MG63 (cell line): ENCODE results near the gene RELN. TPM values are rescaled to one million over a fixed set of nuclear protein-coding genes. Genes with fewer than 3 reads are reported as not detected.

Experiments
- DNase-seq: peaks from one replicate; pipeline ENCODE4 v3.0.0-alpha.2; 2020
- H3K27me3 ChIP-seq: fragments of 250-450 bp; sonication (Bioruptor Pico); 2 replicates; pipeline ENCODE4 v1.5.1; 2020; ENCODE audit warnings: mild to moderate bottlenecking, moderate library complexity
- H3K36me3 ChIP-seq: fragments of 250-450 bp; sonication (Bioruptor Pico); 2 replicates; pipeline ENCODE4 v1.5.1; 2020; ENCODE audit warnings: mild to moderate bottlenecking, moderate library complexity
- H3K4me3 ChIP-seq: fragments of 250-450 bp; sonication (Bioruptor Pico); 2 replicates; pipeline ENCODE4 v1.5.1; 2020; ENCODE audit warnings: mild to moderate bottlenecking, moderate library complexity
- H3K9me3 ChIP-seq: fragments of 250-450 bp; sonication (Bioruptor Pico); 2 replicates; pipeline ENCODE4 v1.5.1; 2020; ENCODE audit warnings: mild to moderate bottlenecking, moderate library complexity
- total RNA-seq: library from RNA; depleted of rRNA; stranded (reverse); fragments of >200 nt; shearing (Covaris generic); gene quantifications from 2 replicates; pipeline ENCODE4 v1.2.3, GENCODE V29; 2014; ENCODE audit warnings: low replicate concordance

The RELN gene
- total RNA-seq, 1 experiment from 2014 or later: 3.1 TPM

DNA sequence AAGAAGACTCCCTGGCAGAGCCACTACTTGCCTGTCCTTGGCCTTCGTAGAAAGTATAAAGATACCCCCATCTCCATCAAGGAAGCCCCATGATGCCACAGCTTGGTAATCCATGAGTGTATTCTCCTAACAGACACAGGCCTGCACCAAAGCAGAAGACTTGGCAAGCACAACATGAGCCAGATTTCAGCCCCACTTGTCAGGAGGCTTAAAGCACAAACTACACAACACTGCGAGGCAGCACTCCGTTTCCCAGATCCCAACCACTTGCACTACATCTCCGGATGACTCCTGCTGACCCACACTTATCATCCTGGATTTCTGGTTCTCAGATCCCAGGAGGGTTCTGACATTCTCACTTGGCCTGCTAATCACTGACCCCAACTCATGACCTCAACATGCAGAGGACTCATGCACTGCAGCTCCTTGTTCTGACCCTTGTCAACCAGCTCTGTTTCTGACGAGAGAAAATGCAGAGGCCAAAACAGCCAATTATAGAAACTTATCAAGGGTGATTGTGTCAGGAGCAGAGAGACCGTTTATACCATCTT lies 100.8 kb downstream of the RELN start:
- peak; percentile 55 for DNase-seq

DNA sequence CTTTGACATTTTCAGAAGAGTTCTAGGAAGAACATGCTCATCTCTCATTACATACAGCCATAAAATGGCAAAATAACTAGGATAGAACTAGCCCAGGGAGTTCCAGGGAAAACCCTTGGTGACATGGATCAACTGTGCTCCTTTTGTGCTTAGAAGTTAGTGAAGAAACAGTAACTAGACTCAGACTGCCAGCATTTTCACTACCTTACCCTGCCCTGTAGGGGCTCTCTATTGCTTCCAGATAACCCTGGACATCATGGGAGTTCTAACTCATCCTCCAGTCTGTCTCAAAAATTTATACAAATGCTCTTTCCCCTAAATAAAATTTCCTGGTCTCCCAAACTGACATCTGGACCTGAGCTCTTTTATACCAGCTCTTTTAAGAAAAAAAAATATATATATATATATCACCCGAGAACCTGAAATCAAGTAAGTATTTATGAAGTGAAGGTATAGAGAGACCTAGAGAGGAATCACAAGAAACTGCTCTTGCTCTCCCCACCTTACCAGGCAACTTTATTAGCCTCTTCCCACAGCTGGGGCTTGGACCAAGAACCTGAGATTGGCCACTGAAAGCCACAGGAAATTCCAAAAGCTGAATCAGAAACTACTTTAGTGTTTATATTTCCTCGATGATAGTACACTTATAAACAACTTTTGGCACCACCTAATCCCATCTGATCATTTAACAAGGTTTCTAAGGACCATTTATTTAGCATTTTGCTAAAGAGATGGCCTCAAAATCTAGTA lies 101.4 kb downstream of the RELN start:
- no peak overlapping the region for H3K4me3 ChIP-seq
- DNase-seq: peak; percentile 58
- no peaks in the 10 kb centered on the region for H3K9me3 ChIP-seq
- no peaks in the 10 kb centered on the region for H3K36me3 ChIP-seq
- no peaks in the 10 kb centered on the region for H3K27me3 ChIP-seq

More for the DNA sequence above, 100.8 kb downstream of the RELN start:
- Histone ChIP-seq H3K9me3 (no peaks in the 10 kb centered on the region), H3K4me3 (no peak overlapping the region), H3K36me3 (no peaks in the 10 kb centered on the region), H3K27me3 (no peaks in the 10 kb centered on the region)

DNA sequence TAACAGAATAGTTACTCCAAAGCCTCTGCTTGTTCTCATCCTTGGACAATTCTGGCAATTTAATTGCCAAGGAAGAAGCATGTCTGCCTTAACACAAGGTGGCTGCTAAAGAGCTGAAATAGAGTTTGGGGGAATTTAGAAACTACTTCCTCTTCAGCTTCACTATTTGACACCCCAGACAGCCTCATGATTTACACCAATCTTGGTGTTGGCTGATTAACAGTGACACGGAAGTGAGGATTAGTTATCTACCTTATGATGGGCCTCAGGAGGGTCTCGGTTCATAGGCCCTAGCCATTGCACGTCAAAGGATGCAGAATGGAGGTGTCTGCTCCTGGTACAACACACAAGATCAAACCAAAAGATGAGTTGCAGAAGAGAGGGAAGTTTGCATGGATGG lies 102.4 kb downstream of the RELN start:
- Histone ChIP-seq H3K9me3 (no peaks in the 10 kb centered on the region), H3K36me3 (no peaks in the 10 kb centered on the region), H3K4me3 (no peak overlapping the region), H3K27me3 (no peaks in the 10 kb centered on the region)
- DNase-seq: no peak

DNA sequence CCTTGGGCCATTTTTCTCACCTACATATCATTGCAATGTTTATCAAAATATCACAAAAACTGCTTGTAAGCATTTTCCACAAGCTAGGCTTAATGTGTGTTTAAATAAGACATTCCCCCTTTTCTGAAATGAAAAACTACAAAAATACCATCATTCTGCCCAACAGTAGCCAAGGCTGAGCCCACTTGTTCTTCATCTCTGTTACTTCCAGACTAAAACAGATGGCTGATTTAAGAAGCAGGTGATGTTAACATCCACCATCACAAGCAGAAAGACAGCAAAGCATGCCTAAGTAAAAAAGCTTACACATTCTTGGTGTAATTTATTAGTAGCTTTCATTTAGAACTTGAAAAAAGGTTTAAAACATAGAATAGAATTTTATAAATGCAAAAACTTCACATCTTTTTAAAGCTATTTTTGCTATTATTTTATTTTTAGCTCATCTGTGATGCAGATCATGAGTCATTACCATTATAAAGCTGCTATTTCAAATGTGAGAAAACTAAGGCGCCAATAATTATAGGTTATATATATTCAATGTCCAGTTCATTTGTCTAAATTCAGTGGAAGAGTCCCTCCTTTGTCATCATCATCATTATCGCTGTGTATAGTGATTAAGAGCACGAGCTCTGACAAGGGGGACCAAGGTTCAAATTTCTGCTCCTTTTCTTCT lies 109.4 kb downstream of the RELN start:
- no peak for DNase-seq
- H3K9me3 ChIP-seq: no peaks in the 10 kb centered on the region
- H3K4me3 ChIP-seq: no peak overlapping the region
- no peaks in the 10 kb centered on the region for H3K27me3 ChIP-seq
- H3K36me3 ChIP-seq: no peaks in the 10 kb centered on the region

DNA sequence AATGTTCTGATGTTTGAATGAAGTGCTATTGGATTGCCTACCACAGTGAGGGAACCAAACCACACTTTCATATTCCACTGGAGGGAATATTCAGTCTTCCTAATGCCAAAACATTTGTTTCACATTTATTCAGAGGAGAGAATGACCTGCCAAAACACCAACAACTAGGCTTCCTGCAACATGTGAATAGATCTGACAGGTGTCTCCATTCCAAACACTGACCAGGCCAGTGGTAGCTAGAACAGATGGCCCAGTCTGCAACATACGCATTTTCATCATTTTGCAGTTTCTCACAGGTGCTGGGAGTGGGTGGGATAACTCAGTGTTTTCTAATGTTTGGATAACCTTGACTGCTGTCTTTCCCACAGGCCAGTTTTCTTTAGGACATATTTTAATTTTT lies 110.0 kb downstream of the RELN start:
- no peaks in the 10 kb centered on the region for H3K27me3 ChIP-seq
- no peaks in the 10 kb centered on the region for H3K9me3 ChIP-seq
- no peak for DNase-seq
- H3K36me3 ChIP-seq: no peaks in the 10 kb centered on the region
- no peak overlapping the region for H3K4me3 ChIP-seq

DNA sequence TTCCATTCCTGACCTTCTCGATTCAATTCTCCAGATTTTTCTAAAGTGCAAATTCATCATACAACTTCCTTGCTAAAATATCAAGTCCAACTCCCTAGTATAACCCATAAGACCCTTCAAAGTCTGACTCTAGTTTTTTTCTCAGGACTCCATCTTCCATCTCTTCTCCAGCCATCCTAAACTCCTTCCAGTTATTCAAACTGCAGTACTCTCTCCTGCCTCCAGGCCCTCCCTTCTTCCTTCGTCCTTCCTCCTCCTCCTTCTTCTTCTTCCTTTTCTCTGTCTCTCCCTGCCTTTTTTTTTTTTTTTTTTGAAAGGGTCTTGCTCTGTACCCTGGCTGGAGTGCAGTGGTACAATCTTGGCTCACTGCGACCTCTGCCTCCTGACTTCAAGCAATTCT lies 111.9 kb downstream of the RELN start:
- no peak for DNase-seq
- Histone ChIP-seq H3K27me3 (no peaks in the 10 kb centered on the region), H3K4me3 (no peak overlapping the region), H3K36me3 (no peaks in the 10 kb centered on the region), H3K9me3 (no peaks in the 10 kb centered on the region)

DNA sequence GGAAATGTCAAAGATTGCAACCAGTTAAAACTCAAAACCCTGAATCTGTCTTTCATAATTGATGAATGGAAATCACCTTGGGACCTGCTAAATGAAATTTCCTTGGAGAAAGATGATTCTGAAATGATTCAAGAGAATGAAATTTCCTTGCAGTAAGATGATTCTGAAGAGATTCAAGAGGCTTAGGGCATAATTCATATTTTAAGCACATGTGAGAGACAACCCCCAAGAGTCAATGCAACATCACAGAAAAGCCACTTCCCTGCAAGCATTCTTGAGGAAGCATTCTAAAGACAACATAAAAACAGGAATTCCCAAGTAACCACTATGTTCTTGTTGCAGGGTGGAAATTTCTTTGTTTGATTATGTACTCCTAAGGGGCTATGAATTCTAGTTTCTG lies 113.7 kb downstream of the RELN start:
- H3K36me3 ChIP-seq: no peaks in the 10 kb centered on the region
- no peak for DNase-seq
- no peaks in the 10 kb centered on the region for H3K9me3 ChIP-seq
- H3K4me3 ChIP-seq: no peak overlapping the region
- no peaks in the 10 kb centered on the region for H3K27me3 ChIP-seq

DNA sequence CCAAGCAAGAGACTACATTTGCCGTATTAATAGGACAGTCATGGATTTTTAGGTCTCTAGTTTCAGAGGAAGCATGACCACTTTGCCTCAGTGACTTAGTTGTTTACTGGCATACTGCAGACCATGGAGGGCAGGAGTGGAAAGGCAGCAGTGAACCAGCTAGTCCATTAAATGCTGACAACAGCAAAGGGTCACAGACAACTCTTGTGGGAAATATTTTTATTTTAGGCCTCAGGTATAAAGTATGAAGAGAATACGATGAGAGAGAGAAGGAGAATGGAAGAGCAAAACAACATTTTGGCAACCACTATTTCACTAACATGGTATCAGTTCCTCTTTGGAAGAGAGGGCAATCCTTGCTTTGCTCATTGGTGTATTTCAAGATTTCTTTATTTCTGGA lies 118.0 kb downstream of the RELN start:
- Histone ChIP-seq H3K4me3 (no peak overlapping the region), H3K36me3 (no peaks in the 10 kb centered on the region), H3K27me3 (no peaks in the 10 kb centered on the region), H3K9me3 (no peaks in the 10 kb centered on the region)
- DNase-seq: no peak

DNA sequence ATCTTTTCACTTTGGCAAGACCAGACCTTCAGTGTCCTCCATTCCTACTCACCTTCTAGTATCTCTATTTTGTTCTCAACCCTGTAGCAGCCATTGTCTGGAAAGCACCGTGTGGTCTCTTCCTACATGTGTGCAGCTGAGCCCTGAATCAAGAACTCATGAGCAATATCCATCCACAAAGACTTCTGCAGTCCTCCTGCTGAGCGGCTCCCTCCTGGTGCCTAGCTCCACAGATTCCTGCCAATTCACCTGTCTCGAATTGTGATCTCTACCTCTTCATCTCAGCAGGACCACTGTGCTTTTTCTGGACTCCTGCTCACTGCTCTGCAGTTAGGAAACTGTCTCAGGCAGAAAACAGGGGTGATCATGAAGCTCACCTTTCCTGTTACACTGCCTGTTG lies 118.8 kb downstream of the RELN start:
- no peaks in the 10 kb centered on the region for H3K9me3 ChIP-seq
- no peaks in the 10 kb centered on the region for H3K27me3 ChIP-seq
- H3K4me3 ChIP-seq: no peak overlapping the region
- no peaks in the 10 kb centered on the region for H3K36me3 ChIP-seq
- no peak for DNase-seq

DNA sequence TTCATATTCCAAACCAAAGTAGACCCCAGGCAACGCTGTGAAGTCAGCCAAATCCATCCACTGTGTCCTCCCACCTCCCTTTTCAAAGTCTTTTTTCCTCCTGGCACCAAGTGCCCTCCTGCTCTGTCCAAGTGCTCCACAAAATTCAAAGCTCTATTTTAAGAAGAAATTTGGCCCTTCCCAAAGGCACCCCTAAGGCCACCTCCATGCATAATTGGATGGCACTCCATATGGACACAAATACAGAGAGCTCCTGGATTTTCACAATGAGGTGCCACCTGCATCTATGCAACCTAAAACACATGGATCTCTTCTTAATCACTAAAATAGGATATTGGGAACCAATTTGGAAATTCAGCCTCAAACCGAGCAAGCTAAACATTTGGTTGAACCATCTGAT lies 121.6 kb downstream of the RELN start:
- no peak for DNase-seq
- Histone ChIP-seq H3K36me3 (no peaks in the 10 kb centered on the region), H3K4me3 (no peak overlapping the region), H3K27me3 (no peaks in the 10 kb centered on the region), H3K9me3 (no peaks in the 10 kb centered on the region)

DNA sequence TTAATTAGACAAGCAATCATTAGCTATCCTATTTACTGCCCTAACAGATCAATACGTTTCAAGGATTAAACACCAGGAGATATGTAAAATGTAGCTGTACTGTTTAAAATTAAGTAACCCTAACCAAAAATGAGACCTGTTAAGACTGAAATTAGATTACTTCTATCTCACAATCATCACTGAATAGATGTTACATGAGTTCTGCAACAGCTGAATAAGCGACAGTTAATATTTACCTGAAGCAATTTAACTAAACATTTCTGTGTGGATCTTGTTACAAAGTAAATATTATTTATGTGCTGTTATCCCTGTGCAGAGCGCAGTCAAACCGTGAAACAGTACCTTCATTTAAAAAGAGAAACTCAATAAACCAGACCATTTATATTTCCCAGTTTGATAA lies 122.5 kb downstream of the RELN start:
- no peak for DNase-seq
- Histone ChIP-seq H3K36me3 (no peaks in the 10 kb centered on the region), H3K27me3 (no peaks in the 10 kb centered on the region), H3K9me3 (no peaks in the 10 kb centered on the region), H3K4me3 (no peak overlapping the region)

DNA sequence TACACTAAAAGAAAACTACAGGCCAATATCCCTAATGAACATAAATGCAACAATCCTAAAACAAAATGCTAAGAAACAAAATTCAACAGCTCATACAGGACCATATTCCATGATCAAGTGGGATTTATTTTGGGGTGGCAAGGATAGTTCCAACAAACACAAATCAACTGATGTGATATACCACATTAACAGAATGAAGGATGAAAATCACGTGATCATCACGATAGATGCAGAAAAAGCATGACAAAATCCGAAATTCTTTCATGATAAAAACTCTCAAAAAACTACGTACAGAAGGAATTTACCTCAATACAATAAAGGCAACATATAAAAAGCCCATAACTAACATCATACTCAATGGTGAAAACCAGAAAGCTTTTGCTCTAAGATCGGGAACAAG lies 124.0 kb downstream of the RELN start:
- no peak for DNase-seq
- Histone ChIP-seq H3K27me3 (no peaks in the 10 kb centered on the region), H3K36me3 (no peaks in the 10 kb centered on the region), H3K9me3 (no peaks in the 10 kb centered on the region), H3K4me3 (no peak overlapping the region)

DNA sequence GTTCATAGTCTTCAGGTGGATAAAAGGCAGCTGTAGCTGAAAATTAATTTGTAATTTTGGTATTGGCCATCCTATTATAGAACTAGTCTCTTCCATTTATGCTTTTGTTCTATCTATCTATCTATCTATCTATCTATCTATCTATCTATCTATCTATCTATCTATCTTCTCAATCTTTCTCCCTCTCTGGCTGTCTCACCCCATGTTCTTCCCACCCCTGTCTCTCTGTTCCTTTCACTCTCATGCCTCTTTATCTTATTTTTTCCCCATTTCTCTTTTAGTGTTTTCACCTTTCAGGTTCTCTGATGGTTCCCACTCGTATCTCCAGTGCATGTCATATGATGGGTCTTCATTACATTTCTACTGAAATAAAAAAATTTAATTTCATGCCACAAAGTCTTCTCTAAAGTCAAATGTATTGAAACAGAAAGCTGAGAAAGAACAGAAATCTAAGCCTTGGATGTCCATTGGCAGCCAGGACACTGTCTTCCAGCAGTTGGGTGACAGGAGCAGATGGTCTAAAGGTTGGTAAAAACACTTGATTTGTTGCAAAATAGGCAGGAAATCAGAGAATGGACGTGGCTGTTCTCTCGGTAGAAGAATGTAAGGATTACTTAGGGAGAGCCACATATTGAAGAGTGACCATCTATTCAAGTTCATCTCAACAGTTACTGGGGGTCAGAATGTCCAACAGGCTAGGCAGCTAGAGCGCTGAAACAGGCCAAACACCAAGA lies 127.0 kb downstream of the RELN start:
- H3K4me3 ChIP-seq: no peak overlapping the region
- no peaks in the 10 kb centered on the region for H3K9me3 ChIP-seq
- H3K27me3 ChIP-seq: no peaks in the 10 kb centered on the region
- no peaks in the 10 kb centered on the region for H3K36me3 ChIP-seq
- no peak for DNase-seq

DNA sequence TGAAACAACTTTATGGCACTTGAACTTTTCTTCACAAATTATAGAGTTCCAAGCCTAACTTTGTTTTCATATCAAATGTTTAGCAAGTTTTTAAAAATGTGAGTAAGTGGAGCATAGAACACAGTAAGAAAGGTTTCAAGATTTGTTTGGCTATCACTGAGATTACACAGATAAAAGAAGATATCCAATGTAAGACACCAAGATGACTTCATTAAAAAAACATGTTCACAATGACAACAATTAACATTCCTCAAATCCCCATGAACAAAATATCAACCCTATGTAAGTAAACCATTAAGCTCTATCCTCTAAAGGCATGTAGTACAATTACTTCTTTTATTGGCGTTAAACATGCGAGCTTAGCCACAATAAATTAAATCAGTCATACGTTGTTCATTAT lies 129.7 kb downstream of the RELN start:
- no peaks in the 10 kb centered on the region for H3K36me3 ChIP-seq
- no peak overlapping the region for H3K4me3 ChIP-seq
- no peak for DNase-seq
- no peaks in the 10 kb centered on the region for H3K27me3 ChIP-seq
- H3K9me3 ChIP-seq: no peaks in the 10 kb centered on the region

DNA sequence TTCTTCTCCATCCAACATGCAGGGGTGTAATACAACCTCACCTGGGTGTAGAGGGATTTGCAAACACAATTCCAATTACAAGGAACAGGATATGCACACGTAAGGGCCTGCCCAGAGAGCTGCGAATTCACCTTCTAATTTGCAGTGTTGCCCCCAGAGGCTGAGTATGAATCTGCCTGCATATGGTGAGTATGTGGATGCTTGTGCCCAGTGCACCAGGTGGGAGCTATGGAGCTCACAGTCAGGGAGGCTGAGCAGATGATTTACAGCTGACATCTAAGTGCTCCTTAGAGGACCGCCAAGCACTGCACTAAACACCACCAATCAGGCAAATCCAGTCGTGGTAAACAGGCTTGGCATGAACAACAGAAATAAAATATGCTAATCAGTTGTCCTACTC lies 132.0 kb downstream of the RELN start:
- Histone ChIP-seq H3K4me3 (no peak overlapping the region), H3K9me3 (no peaks in the 10 kb centered on the region), H3K27me3 (no peaks in the 10 kb centered on the region), H3K36me3 (no peaks in the 10 kb centered on the region)
- DNase-seq: no peak

DNA sequence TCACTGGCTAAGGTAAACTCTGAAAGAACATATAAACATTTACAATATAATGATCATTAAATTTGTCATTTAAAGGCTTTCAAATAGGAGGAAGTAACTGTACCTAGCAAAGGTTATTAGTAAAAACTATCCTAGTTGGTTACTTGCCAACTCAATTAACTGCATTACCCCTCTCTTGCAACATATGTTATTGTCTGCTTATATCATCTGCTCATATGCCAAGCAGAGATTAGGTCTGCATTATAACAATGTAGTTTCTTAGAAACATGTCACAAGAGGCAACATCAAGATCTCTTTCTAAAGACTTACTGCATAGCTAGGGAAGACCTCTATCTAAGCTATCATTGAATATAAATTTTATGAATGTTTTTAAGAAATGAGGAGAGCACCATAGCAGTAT lies 132.5 kb downstream of the RELN start:
- DNase-seq: no peak

DNA sequence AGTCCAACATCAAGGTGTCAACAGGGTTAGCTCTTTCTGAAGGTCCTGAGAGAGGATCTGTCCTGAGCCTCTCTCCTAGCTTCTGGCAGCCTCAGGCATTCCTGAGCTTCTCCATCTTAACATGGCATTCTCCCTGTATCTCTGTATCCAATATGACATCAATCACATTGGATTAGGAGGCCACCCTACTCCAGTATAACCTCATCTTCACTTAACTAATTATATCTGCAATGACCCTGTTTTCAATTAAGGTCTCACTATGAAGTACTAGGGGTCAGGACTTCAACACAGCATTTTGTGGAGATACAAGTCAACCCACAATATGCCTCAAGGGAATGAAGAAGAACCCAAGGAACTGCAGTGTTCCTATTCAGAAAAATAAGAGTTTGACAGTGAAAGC lies 133.8 kb downstream of the RELN start:
- no peaks in the 10 kb centered on the region for H3K9me3 ChIP-seq
- H3K4me3 ChIP-seq: no peak overlapping the region
- H3K36me3 ChIP-seq: no peaks in the 10 kb centered on the region
- no peak for DNase-seq
- H3K27me3 ChIP-seq: no peaks in the 10 kb centered on the region

More for the DNA sequence above, 132.5 kb downstream of the RELN start:
- Histone ChIP-seq H3K27me3 (no peaks in the 10 kb centered on the region), H3K36me3 (no peaks in the 10 kb centered on the region), H3K9me3 (no peaks in the 10 kb centered on the region), H3K4me3 (no peak overlapping the region)
